ENCODE measurements around the gene L3MBTL4.
"Not testable (repeated sequence)": the region's sequence is repeated elsewhere in the genome, so short reads cannot be mapped to it uniquely, and the experiment has no call there.

The L3MBTL4 gene

DNA sequence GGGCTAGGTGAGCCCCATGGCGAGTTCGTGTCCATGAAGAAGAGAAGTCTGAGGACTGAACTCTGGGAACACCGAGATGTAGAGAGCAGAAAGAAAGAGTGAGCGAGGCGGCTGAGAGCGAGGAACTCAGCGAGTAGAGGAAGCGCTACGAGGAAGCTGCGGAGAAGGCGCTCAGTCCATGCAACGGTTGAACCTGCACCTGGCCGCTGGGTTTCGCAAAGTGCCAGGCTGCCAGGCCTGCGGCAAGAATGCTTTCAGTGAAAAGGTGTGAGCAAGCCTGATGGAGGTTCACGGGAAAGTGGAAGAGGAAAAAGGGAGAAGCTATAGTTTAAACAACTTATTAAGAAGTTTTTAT, 268.4 kb downstream of the L3MBTL4 start:
- H3K4me3 ChIP-seq (replicated peaks in 1 of 2; ENCODE audit: low read depth in 2 of 2, low read length in 2 of 2), result no peak overlapping the region
- no peak for DNase-seq (ENCODE audit: low read depth in 2 of 2)
- TF ChIP-seq, protein P1, sequence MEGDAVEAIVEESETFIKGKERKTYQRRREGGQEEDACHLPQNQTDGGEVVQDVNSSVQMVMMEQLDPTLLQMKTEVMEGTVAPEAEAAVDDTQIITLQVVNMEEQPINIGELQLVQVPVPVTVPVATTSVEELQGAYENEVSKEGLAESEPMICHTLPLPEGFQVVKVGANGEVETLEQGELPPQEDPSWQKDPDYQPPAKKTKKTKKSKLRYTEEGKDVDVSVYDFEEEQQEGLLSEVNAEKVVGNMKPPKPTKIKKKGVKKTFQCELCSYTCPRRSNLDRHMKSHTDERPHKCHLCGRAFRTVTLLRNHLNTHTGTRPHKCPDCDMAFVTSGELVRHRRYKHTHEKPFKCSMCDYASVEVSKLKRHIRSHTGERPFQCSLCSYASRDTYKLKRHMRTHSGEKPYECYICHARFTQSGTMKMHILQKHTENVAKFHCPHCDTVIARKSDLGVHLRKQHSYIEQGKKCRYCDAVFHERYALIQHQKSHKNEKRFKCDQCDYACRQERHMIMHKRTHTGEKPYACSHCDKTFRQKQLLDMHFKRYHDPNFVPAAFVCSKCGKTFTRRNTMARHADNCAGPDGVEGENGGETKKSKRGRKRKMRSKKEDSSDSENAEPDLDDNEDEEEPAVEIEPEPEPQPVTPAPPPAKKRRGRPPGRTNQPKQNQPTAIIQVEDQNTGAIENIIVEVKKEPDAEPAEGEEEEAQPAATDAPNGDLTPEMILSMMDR (IDR thresholded peaks at IDR 0.05; ENCODE audit: low read depth, low read length), result no peak

DNA sequence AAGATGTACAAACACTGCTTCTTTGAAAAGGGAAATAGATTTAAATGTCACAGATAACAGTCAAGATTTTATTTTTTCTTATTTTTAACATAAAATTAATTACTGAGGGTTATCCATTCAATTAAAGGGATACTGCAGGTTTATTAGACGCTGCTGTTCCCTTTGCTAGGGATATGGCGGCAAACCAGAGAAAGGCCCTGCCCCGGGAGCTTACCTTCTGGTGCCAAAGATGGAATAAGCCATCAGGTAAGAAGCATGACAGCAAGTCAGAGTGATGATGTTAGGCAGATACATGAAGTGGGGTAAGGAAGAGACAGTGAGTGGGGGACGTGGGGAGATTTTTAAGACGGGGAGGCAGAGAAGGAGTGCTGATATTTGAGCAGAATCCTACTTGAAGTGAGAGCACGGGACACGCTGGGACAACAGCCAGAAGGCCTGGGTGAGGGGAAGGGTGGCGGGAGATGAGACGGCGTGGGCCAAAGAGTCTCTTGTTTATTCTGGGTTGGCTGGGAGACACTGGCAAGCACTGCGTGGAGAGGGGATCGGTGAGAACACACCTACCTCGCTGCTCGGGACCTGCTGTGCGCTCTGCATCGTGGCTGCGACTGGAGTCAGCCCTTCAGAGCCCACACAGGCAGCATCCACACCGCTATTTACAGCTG, 268.9 kb downstream of the L3MBTL4 start:
- TF ChIP-seq, protein P1 (IDR thresholded peaks at IDR 0.05; ENCODE audit: low read depth, low read length), result no peak
- no peak for DNase-seq (ENCODE audit: low read depth in 2 of 2)
- H3K4me3 ChIP-seq (replicated peaks in 1 of 2; ENCODE audit: low read depth in 2 of 2, low read length in 2 of 2), result no peak overlapping the region

DNA sequence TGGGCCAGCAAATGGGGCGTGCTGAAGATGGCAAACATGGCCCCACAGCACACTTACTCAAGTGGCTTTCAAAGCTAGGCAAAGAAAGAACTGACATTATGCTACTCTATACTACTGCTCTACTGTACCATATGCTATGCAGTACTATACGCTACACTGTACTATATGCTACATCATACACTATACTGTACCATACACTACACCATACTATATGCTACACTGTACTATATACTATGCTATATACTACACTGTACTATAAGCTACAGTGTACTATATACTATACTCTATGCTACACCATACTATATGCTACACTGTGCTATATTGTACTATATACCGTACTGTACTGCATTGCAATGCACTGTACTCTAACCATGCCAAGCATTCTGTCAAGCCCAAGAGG, 275.7 kb downstream of the L3MBTL4 start:
- TF ChIP-seq, protein P1 (IDR thresholded peaks at IDR 0.05; ENCODE audit: low read depth, low read length), result no peak
- DNase-seq (ENCODE audit: low read depth in 2 of 2), result no peak
- no peak overlapping the region for H3K4me3 ChIP-seq (replicated peaks in 1 of 2; ENCODE audit: low read depth in 2 of 2, low read length in 2 of 2)

DNA sequence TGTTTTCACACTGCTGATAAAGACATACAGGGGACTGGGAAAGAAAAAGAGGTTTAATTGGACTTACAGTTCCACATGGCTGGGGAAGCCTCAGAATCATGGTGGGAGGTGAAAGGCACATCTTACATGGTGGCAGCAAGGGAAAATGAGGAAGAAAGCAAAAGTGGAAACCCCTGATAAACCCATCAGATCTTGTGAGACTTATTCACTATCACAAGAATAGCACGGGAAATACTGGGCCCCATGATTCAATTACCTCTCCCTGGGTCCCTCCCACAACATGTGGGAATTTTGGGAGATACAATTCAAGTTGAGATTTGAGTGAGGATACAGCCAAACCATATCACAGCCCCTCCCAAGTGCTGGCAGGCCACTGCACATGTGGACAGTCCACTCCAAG, 278.8 kb downstream of the L3MBTL4 start:
- H3K4me3 ChIP-seq (replicated peaks in 1 of 2; ENCODE audit: low read depth in 2 of 2, low read length in 2 of 2); DNase-seq (ENCODE audit: low read depth in 2 of 2): not testable (repeated sequence)

DNA sequence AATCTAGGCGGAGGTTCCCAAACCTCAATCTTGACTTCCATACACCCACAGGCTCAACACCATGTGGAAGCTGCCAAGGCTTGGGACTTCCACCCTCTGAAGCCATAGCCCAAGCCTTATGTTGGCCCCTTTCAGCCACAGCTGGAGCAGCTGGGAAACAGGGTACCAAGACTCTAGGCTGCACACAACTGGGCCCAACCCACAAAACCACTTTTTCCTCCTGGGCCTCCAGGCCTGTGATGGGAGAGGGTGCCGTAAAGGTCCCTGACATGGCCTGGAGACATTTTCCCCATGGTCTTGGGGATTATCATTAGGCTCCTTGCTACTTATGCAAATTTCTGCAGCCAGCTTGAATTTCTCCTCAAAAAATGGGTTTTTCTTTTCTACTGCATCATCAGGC, 279.7 kb downstream of the L3MBTL4 start:
- not testable (repeated sequence) for DNase-seq (ENCODE audit: low read depth in 2 of 2); H3K4me3 ChIP-seq (replicated peaks in 1 of 2; ENCODE audit: low read depth in 2 of 2, low read length in 2 of 2)

DNA sequence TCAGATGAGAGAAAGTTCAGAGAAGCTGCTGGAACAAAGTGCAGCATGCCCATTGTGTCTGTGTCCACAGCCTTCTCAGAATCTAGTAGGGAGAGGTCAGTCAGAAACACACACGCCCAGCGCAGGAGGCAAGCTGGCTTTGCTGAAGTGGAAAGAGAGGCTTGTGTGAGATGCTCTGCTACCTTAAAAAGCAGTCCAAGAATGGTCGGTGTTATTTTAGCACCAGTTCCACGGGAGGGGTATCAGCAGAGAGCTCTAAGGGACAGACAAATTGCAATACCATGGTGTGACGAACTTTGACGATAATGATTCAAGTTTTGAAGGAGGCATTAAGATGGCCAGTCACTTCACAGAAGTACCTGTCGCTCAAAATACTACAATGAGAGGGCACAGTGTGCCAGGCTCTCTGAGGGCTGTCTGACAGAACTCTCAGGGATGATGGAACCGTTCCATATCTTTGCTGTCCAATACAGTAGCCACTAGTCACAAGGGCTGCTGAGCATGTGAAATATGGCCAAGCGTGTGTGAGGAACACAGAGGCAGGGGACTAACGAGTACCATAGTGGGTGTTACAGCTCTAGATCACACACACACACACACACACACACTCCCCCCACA, 281.9 kb downstream of the L3MBTL4 start:
- TF ChIP-seq, protein P1 (IDR thresholded peaks at IDR 0.05; ENCODE audit: low read depth, low read length), result no peak
- no peak overlapping the region for H3K4me3 ChIP-seq (replicated peaks in 1 of 2; ENCODE audit: low read depth in 2 of 2, low read length in 2 of 2)
- no peak for DNase-seq (ENCODE audit: low read depth in 2 of 2)

DNA sequence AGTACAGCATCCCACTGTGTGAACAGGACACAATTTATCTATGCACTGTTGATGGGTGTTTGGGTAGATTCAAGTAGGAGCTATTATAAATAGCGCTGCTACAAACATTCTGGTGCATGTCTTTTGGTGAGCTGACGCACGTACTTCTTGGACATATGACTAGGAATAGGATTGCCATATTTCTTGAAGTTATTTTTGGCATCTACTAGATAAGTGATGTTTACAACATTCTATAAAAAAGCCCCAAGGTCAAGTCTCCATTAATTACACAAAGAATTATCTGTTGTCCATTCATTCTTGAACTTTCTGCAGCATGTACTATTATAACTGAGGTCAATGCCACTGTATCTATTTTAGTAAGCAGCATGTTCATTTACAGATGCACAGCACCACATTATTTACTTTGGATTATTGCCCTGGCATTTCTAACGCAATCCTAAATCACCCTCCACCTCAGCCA, 293.9 kb downstream of the L3MBTL4 start:
- peak in 1 of 2 donors; percentile 2 for DNase-seq (ENCODE audit: low read depth in 2 of 2)

More for the DNA sequence above, 293.9 kb downstream of the L3MBTL4 start:
- no peak overlapping the region for H3K4me3 ChIP-seq (replicated peaks in 1 of 2; ENCODE audit: low read depth in 2 of 2, low read length in 2 of 2)
- TF ChIP-seq, protein P1 (IDR thresholded peaks at IDR 0.05; ENCODE audit: low read depth, low read length), result no peak
